Myometrial cell (primary cell): ENCODE measurements around the gene NBEAL1. TPM values are rescaled to one million over a fixed set of nuclear protein-coding genes. Genes with fewer than 3 reads are reported as not detected.

Experiments
- total RNA-seq: library from RNA; depleted of rRNA; stranded (reverse); fragments of >200 nt; gene quantifications from 2 replicates; pipeline ENCODE4 v1.2.3, GENCODE V29; 2015

NBEAL1 gene
- 11.5 and 15.2 TPM in 2 replicates for total RNA-seq

GRCh38 chr2:203014456-203015199, at the start of gene NBEAL1:
TSS of gene NBEAL1 (plus strand) at chr2:203014875. CDS start at chr2:203016385, 1,510 bp downstream.

GRCh38 chr2:203238704-203239526, 224.2 kb downstream of the NBEAL1 start, which contains the start of gene CYP20A1:
TSS of gene CYP20A1 (plus strand) at chr2:203239018. CDS start at chr2:203239063, 45 bp downstream.

Other genes starting within 250 kb of the NBEAL1 start
- gene ICA1L, start 143.1 kb upstream of the NBEAL1 start, total RNA-seq: 2.0 and 2.8 TPM in 2 replicates
- 11.8 and 16.3 TPM in 2 replicates for gene WDR12, start 103.2 kb upstream of the NBEAL1 start, total RNA-seq
- gene CARF, start 102.6 kb upstream of the NBEAL1 start, total RNA-seq: 1.2 and 3.7 TPM in 2 replicates
- 13.8 and 20.4 TPM in 2 replicates for gene CYP20A1, start 224.1 kb downstream of the NBEAL1 start, total RNA-seq